Mesodermal cell (in vitro differentiated cells): ENCODE data around the gene XAB2.
"Not testable (repeated sequence)": the region's sequence is repeated elsewhere in the genome, so short reads cannot be mapped to it uniquely, and the experiment has no call there.

ENCODE experiments used
- H3K27ac ChIP-seq: 2 replicates; pipeline ENCODE4 v1.7.0; 2013; ENCODE audit warnings: mild to moderate bottlenecking, low read depth, low read length, moderate library complexity; ENCODE audit not compliant: severe bottlenecking
- H3K36me3 ChIP-seq: 2 replicates; pipeline ENCODE4 v1.7.1; 2013; ENCODE audit warnings: mild to moderate bottlenecking, low read length, moderate library complexity; ENCODE audit not compliant: control insufficient read depth, insufficient read depth
- H3K4me1 ChIP-seq: one replicate; pipeline ENCODE4 v1.7.1; 2013; ENCODE audit warnings: mild to moderate bottlenecking, low read length; ENCODE audit not compliant: insufficient read depth, control insufficient read depth, poor library complexity, severe bottlenecking
- H3K4me3 ChIP-seq: 2 replicates; pipeline ENCODE4 v1.7.0; 2013; ENCODE audit warnings: low read length, control low read depth, mild to moderate bottlenecking; ENCODE audit not compliant: insufficient read depth, poor library complexity, severe bottlenecking; ENCODE audit errors: extremely low read depth
- H3K9me3 ChIP-seq: 2 replicates; pipeline ENCODE4 v1.7.1; 2013; ENCODE audit warnings: mild to moderate bottlenecking, low read length, moderate library complexity; ENCODE audit not compliant: control insufficient read depth
- WGBS, 2 experiments: methylation state at CpG; one replicate each; pipeline ENCODE4 v1.1.5; 2013; ENCODE audit warnings: missing lambda C conversion rate in 2 of 2; ENCODE audit not compliant: insufficient coverage in 2 of 2; 5-methylcytosine and 5-hydroxymethylcytosine counted together

Gene XAB2

GRCh38 chr19:7648265-7649014 lies 19.1 kb upstream of the XAB2 start:
- Histone ChIP-seq H3K4me3 (no peak overlapping the region), H3K4me1 (no peaks in the 10 kb centered on the region), H3K36me3 (no peaks in the 10 kb centered on the region), H3K27ac (no peak overlapping the region), H3K9me3 (no peaks in the 10 kb centered on the region)
- 90 to 92% methylated on average over 15 of the region's 15 CpGs for WGBS, 2 experiments

- H3K36me3 ChIP-seq, result no peaks in the 10 kb centered on the region
- WGBS, 2 experiments, result 90% methylated on average over 21 to 24 of the region's 26 CpGs
- no peak overlapping the region for H3K27ac ChIP-seq
- no peaks in the 10 kb centered on the region for H3K4me1 ChIP-seq
- H3K4me3 ChIP-seq, result no peak overlapping the region
- no peaks in the 10 kb centered on the region for H3K9me3 ChIP-seq
Observed at GRCh38 chr19:7647156-7647555, 17.8 kb upstream of the XAB2 start.

- H3K4me3 ChIP-seq, result no peak overlapping the region
- H3K36me3 ChIP-seq, result no peaks in the 10 kb centered on the region
- H3K4me1 ChIP-seq, result no peaks in the 10 kb centered on the region
- no peak overlapping the region for H3K27ac ChIP-seq
- 84 to 88% methylated on average over 5 to 8 of the region's 8 CpGs for WGBS, 2 experiments
- H3K9me3 ChIP-seq, result no peaks in the 10 kb centered on the region
Observed at GRCh38 chr19:7646426-7646700, 17.0 kb upstream of the XAB2 start.

- Histone ChIP-seq H3K4me3 (no peak overlapping the region), H3K4me1 (no peaks in the 10 kb centered on the region), H3K9me3 (no peaks in the 10 kb centered on the region), H3K36me3 (no peaks in the 10 kb centered on the region), H3K27ac (no peak overlapping the region)
- 86 to 88% methylated on average over 11 to 15 of the region's 20 CpGs for WGBS, 2 experiments
Observed at GRCh38 chr19:7645656-7646425, 16.5 kb upstream of the XAB2 start.

GRCh38 chr19:7645163-7645562 lies 15.8 kb upstream of the XAB2 start:
- H3K4me3 ChIP-seq, result no peak overlapping the region
- no peak overlapping the region for H3K27ac ChIP-seq
- H3K4me1 ChIP-seq, result no peaks in the 10 kb centered on the region
- H3K9me3 ChIP-seq, result no peaks in the 10 kb centered on the region
- WGBS, 2 experiments, result 95 to 99% methylated on average over 10 to 11 of the region's 14 CpGs
- H3K36me3 ChIP-seq, result no peaks in the 10 kb centered on the region

- no peaks in the 10 kb centered on the region for H3K36me3 ChIP-seq
- no peaks in the 10 kb centered on the region for H3K9me3 ChIP-seq
- no peak overlapping the region for H3K4me3 ChIP-seq
- 94 to 96% methylated on average over 16 to 17 of the region's 20 CpGs for WGBS, 2 experiments
- H3K27ac ChIP-seq, result no peak overlapping the region
- no peaks in the 10 kb centered on the region for H3K4me1 ChIP-seq
Observed at GRCh38 chr19:7644550-7644877, 15.2 kb upstream of the XAB2 start.

- H3K4me3 ChIP-seq, H3K4me1 ChIP-seq, H3K9me3 ChIP-seq, H3K27ac ChIP-seq, H3K36me3 ChIP-seq: not testable (repeated sequence)
- 74 to 80% methylated on average over 6 to 10 of the region's 10 CpGs for WGBS, 2 experiments
Observed at GRCh38 chr19:7643629-7644549, 14.5 kb upstream of the XAB2 start.

- no peak overlapping the region for H3K27ac ChIP-seq
- WGBS, 2 experiments, result 91 to 96% methylated on average over 4 to 5 of the region's 8 CpGs
- H3K36me3 ChIP-seq, result no peaks in the 10 kb centered on the region
- H3K9me3 ChIP-seq, result no peaks in the 10 kb centered on the region
- no peak overlapping the region for H3K4me3 ChIP-seq
- H3K4me1 ChIP-seq, result no peaks in the 10 kb centered on the region
Observed at GRCh38 chr19:7643031-7643415, 13.7 kb upstream of the XAB2 start.

GRCh38 chr19:7642295-7643030 lies 13.1 kb upstream of the XAB2 start:
- no peak overlapping the region for H3K27ac ChIP-seq
- no peaks in the 10 kb centered on the region for H3K4me1 ChIP-seq
- H3K9me3 ChIP-seq, result no peaks in the 10 kb centered on the region
- H3K36me3 ChIP-seq, result no peaks in the 10 kb centered on the region
- no peak overlapping the region for H3K4me3 ChIP-seq
- WGBS, 2 experiments, result 96% methylated on average over 18 to 22 of the region's 27 CpGs
